Endothelial cell of umbilical vein (primary cell): ENCODE measurements around the gene SATB1.
"Not testable (repeated sequence)": the region's sequence is repeated elsewhere in the genome, so short reads cannot be mapped to it uniquely, and the experiment has no call there.

Experiments used
- EZH2 ChIP-seq: IDR thresholded peaks from 2 replicates; pipeline ENCODE4 v1.6.1; 2012; ENCODE audit warnings: borderline replicate concordance, low read depth, mild to moderate bottlenecking, moderate library complexity, low read length, inconsistent platforms; ENCODE audit not compliant: severe bottlenecking
- FOS ChIP-seq: IDR thresholded peaks from 2 replicates; pipeline ENCODE4 v1.6.1; 2011; ENCODE audit warnings: mild to moderate bottlenecking, low read length, moderate library complexity, borderline replicate concordance; ENCODE audit not compliant: insufficient read depth
- GATA2 ChIP-seq: IDR thresholded peaks from 2 replicates; pipeline ENCODE4 v1.7.0; 2011; ENCODE audit warnings: low read depth, mild to moderate bottlenecking, moderate library complexity, mixed read lengths, low read length; ENCODE audit not compliant: insufficient read length, insufficient read depth
- MAX ChIP-seq: IDR thresholded peaks from 2 replicates; pipeline ENCODE4 v1.6.1; 2011; ENCODE audit not compliant: insufficient read depth, insufficient read length
- MYC ChIP-seq: IDR thresholded peaks from one replicate; pipeline ENCODE4 v1.6.1; 2011; ENCODE audit warnings: mild to moderate bottlenecking, low read depth, low read length
- POLR2A ChIP-seq: IDR thresholded peaks from 2 replicates; pipeline ENCODE4 v1.6.1; 2012; ENCODE audit warnings: low read depth, mild to moderate bottlenecking, control low read depth, low read length
- POLR2AphosphoS5 ChIP-seq: IDR thresholded peaks from 2 replicates; pipeline ENCODE4 v1.6.1; 2012; ENCODE audit warnings: low read depth, mild to moderate bottlenecking, control low read depth, low read length, moderate library complexity; ENCODE audit not compliant: insufficient read depth
- TF ChIP-seq, protein P1 (sequence below), 2 donors: IDR thresholded peaks; 1 replicate in 1 of 2; 2 replicates in 1 of 2; pipeline ENCODE4 v1.5.1; 2011; ENCODE audit warnings: low read length in 2 of 2, mild to moderate bottlenecking in 2 of 2, moderate library complexity in 2 of 2, control low read depth in 1 of 2, inconsistent platforms in 1 of 2, low read depth in 1 of 2; ENCODE audit not compliant: insufficient read depth in 1 of 2; ENCODE audit errors: extremely low read depth in 1 of 2

DNA sequence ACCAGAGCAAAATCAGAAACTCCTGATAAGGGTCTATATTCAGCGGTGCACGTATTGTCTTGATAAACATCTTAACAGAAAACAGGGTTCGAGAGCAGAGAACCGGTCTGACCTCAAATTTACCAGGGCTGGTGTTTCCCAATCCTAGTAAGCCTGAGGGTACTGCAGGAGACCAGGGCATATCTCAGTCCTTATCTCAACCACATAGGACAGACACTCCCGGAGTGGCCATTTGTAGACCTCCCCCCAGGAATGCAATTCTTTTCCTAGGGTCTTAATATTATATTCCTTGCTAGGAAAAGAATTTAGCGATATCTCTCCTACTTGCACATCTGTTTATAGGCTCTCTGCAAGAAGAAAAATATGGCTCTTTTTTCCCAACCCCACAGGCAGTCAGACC, 24.5 kb upstream of the SATB1 start:
- not testable (repeated sequence) for TF ChIP-seq POLR2A, POLR2AphosphoS5, EZH2, MYC, MAX, FOS, GATA2
- TF ChIP-seq, protein P1, sequence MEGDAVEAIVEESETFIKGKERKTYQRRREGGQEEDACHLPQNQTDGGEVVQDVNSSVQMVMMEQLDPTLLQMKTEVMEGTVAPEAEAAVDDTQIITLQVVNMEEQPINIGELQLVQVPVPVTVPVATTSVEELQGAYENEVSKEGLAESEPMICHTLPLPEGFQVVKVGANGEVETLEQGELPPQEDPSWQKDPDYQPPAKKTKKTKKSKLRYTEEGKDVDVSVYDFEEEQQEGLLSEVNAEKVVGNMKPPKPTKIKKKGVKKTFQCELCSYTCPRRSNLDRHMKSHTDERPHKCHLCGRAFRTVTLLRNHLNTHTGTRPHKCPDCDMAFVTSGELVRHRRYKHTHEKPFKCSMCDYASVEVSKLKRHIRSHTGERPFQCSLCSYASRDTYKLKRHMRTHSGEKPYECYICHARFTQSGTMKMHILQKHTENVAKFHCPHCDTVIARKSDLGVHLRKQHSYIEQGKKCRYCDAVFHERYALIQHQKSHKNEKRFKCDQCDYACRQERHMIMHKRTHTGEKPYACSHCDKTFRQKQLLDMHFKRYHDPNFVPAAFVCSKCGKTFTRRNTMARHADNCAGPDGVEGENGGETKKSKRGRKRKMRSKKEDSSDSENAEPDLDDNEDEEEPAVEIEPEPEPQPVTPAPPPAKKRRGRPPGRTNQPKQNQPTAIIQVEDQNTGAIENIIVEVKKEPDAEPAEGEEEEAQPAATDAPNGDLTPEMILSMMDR (IDR thresholded peaks at IDR 0.05; ENCODE audit: extremely low read depth in 1 of 2, insufficient read depth in 1 of 2, low read depth in 1 of 2, low read length in 2 of 2) = not testable (repeated sequence)
